Measurements from ENCODE around the gene TECRL. TPM values are rescaled to one million over a fixed set of nuclear protein-coding genes. Genes with fewer than 3 reads are reported as not detected.

Gene TECRL
- total and polyA plus RNA-seq, 4 donors = 0.02 to 0.23 TPM; not detected in 2

DNA sequence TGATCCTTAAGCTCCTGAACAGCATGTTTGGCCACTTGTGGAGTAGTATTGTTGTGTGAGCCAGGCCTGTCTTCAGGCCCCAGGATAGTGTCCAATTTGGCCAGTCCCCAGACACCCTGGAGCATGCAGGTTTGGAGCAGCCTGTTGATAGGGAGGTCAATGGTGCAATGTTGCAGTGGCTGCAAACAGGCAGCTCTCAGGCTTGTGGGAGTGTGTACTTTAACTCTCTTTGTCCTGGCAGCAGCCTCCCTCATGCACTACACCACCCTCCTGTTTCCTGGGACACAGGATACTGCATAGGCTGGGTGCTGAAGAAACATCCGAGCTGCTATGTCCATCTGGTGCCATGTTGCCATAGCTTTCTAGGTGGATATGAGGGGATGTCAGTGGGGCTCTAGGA, 24.0 kb downstream of the TECRL start:
- DNase-seq = no peak
- peaks cover 0 to 4% (median 0%) of the 10 kb centered on the region in 4 donors for H3K9me3 ChIP-seq (ENCODE audit: control insufficient read depth in 4 of 4, insufficient read depth in 3 of 4, low read length in 3 of 4)
- TF ChIP-seq, protein P1, sequence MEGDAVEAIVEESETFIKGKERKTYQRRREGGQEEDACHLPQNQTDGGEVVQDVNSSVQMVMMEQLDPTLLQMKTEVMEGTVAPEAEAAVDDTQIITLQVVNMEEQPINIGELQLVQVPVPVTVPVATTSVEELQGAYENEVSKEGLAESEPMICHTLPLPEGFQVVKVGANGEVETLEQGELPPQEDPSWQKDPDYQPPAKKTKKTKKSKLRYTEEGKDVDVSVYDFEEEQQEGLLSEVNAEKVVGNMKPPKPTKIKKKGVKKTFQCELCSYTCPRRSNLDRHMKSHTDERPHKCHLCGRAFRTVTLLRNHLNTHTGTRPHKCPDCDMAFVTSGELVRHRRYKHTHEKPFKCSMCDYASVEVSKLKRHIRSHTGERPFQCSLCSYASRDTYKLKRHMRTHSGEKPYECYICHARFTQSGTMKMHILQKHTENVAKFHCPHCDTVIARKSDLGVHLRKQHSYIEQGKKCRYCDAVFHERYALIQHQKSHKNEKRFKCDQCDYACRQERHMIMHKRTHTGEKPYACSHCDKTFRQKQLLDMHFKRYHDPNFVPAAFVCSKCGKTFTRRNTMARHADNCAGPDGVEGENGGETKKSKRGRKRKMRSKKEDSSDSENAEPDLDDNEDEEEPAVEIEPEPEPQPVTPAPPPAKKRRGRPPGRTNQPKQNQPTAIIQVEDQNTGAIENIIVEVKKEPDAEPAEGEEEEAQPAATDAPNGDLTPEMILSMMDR (IDR thresholded peaks at IDR 0.05; ENCODE audit: control extremely low read depth, extremely low read depth) = no peak
- no peaks in the 10 kb centered on the region for H3K27me3 ChIP-seq (ENCODE audit: control insufficient read depth in 3 of 3, insufficient read depth in 3 of 3, low read length in 2 of 3)
- peaks cover 0 to 3% (median 0%) of the 10 kb centered on the region in 5 donors for H3K4me1 ChIP-seq (ENCODE audit: control insufficient read depth in 5 of 5, insufficient read depth in 5 of 5, low read length in 5 of 5)
- no peaks in the 10 kb centered on the region for H3K36me3 ChIP-seq (ENCODE audit: control insufficient read depth in 4 of 4, insufficient read depth in 4 of 4, low read length in 4 of 4)
- WGBS, 2 donors = 83 to 93% methylated on average over 1 of the region's 1 CpG
- no peak overlapping the region for H3K4me3 ChIP-seq
- no peak overlapping the region for H3K27ac ChIP-seq (ENCODE audit: low read depth in 1 of 2, low read length in 1 of 2)
- ATAC-seq (ENCODE audit: insufficient read depth, low FRiP score) = no peak
- H3K9ac ChIP-seq (ENCODE audit: insufficient read depth in 1 of 2, low read length in 2 of 2) = no peak overlapping the region

DNA sequence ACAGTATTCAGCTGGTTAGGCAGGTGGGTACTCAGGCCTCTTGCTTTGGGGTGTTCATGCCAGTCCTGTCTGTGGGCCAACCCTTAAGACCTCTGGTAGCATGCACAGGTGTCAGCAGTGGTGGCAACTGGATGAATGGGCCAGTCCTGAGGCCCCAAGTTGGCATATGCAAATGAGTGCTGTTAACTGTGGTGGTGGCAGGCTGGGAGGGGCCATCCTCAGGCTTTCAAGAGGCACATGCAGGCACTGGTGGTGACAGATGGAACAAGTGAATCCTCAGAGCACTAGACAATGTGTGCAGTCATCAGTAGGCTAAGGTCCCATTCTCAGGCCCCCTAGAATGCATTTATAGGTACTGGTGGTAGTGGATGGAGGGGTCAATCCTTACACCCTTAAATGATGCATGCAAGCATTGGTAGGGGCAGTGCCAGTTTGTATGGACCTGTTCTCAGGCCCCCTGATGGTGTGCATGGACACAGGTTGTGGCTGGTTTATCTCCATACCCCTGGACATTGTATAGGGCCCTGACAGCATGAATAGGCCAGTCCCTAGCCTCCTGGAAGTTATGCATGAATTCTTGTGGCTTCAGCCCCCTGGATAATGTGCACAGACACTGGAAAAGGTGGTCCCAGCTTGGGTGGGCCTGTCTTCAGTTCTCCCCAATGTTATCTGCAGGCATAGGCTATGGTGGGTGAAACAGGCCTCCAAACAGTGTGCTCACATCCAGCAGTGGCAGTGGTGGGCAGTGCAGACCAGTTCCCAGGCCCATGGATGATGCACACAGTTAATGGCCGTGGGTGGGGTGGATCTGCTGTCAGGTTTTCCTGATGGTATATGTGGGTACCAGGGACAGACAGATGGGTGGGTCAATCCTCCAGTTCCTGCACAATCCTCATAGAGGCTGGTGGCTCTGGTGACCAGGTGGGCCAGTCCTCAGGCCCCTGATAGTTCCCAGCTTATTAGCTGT, 24.7 kb downstream of the TECRL start:
- no peak overlapping the region for H3K9ac ChIP-seq (ENCODE audit: insufficient read depth in 1 of 2, low read length in 2 of 2)
- peaks cover 0 to 3% (median 0%) of the 10 kb centered on the region in 5 donors for H3K4me1 ChIP-seq (ENCODE audit: control insufficient read depth in 5 of 5, insufficient read depth in 5 of 5, low read length in 5 of 5)
- H3K36me3 ChIP-seq (ENCODE audit: control insufficient read depth in 4 of 4, insufficient read depth in 4 of 4, low read length in 4 of 4) = no peaks in the 10 kb centered on the region
- H3K27ac ChIP-seq (ENCODE audit: low read depth in 1 of 2, low read length in 1 of 2) = no peak overlapping the region
- no peak overlapping the region for H3K4me3 ChIP-seq
- no peak for DNase-seq
- H3K27me3 ChIP-seq (ENCODE audit: control insufficient read depth in 3 of 3, insufficient read depth in 3 of 3, low read length in 2 of 3) = no peaks in the 10 kb centered on the region
- ATAC-seq (ENCODE audit: insufficient read depth, low FRiP score) = no peak
- TF ChIP-seq, protein P1 (IDR thresholded peaks at IDR 0.05; ENCODE audit: control extremely low read depth, extremely low read depth) = no peak
- WGBS, 2 donors = 88% methylated on average over 1 of the region's 1 CpG
- peaks cover 0 to 4% (median 0%) of the 10 kb centered on the region in 4 donors for H3K9me3 ChIP-seq (ENCODE audit: control insufficient read depth in 4 of 4, insufficient read depth in 3 of 4, low read length in 3 of 4)

DNA sequence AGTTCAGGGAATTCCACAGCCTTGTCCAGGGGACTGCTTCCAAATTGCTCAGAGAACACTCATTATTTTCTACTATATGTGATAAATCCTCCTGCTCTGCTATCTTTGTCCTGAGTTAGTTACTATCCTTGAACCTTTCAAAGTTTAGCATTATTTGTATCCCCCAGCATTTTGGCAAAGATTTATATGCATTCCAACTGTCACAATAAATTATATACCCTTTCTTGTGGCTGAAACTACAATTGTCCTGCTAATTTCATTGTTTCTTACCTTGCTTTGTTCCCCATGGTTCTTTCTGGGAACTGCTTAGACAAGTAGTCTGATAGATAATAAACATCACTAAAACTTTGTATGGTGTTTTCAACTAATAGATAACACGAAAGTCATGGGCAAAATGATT, 40.5 kb downstream of the TECRL start:
- no peak overlapping the region for H3K27ac ChIP-seq (ENCODE audit: low read depth in 1 of 2, low read length in 1 of 2)
- peaks cover 0 to 5% (median 0%) of the 10 kb centered on the region in 4 donors for H3K9me3 ChIP-seq (ENCODE audit: control insufficient read depth in 4 of 4, insufficient read depth in 3 of 4, low read length in 3 of 4)
- DNase-seq (no peak), ATAC-seq (ENCODE audit: insufficient read depth, low FRiP score) (no peak)
- no peak overlapping the region for H3K9ac ChIP-seq (ENCODE audit: insufficient read depth in 1 of 2, low read length in 2 of 2)
- TF ChIP-seq, protein P1 (IDR thresholded peaks at IDR 0.05; ENCODE audit: control extremely low read depth, extremely low read depth) = no peak
- WGBS, 2 donors = 52 to 63% methylated on average over 1 of the region's 1 CpG
- no peak overlapping the region for H3K4me3 ChIP-seq
- no peaks in the 10 kb centered on the region for H3K27me3 ChIP-seq (ENCODE audit: control insufficient read depth in 3 of 3, insufficient read depth in 3 of 3, low read length in 2 of 3)
- no peaks in the 10 kb centered on the region for H3K36me3 ChIP-seq (ENCODE audit: control insufficient read depth in 4 of 4, insufficient read depth in 4 of 4, low read length in 4 of 4)
- no peaks in the 10 kb centered on the region for H3K4me1 ChIP-seq (ENCODE audit: control insufficient read depth in 5 of 5, insufficient read depth in 5 of 5, low read length in 5 of 5)
